ENCODE measurements around the gene SLC25A22.

The SLC25A22 gene

GRCh38 chr11:770642-771616, 27.2 kb downstream of the SLC25A22 start:
- DNase-seq = no peak

GRCh38 chr11:769887-770641, 28.0 kb downstream of the SLC25A22 start:
- DNase-seq = no peak

- no peak for DNase-seq
Measured at GRCh38 chr11:767238-767637, 30.8 kb downstream of the SLC25A22 start.

GRCh38 chr11:766936-767210, 31.2 kb downstream of the SLC25A22 start:
- DNase-seq = no peak

- DNase-seq = no peak
Measured at GRCh38 chr11:766106-766935, 31.8 kb downstream of the SLC25A22 start.

- DNase-seq = no peak
Measured at GRCh38 chr11:765802-766091, 32.3 kb downstream of the SLC25A22 start.

GRCh38 chr11:765025-765801, 32.9 kb downstream of the SLC25A22 start:
- peak; percentile 62 for DNase-seq

GRCh38 chr11:764322-765024, 33.6 kb downstream of the SLC25A22 start:
- no peak for DNase-seq

- DNase-seq = no peak
Measured at GRCh38 chr11:763549-764321, 34.3 kb downstream of the SLC25A22 start.

GRCh38 chr11:763073-763463, 35.0 kb downstream of the SLC25A22 start:
- DNase-seq = no peak

GRCh38 chr11:762421-763072, 35.5 kb downstream of the SLC25A22 start:
- no peak for DNase-seq

GRCh38 chr11:761526-762108, 36.5 kb downstream of the SLC25A22 start:
- no peak for DNase-seq

- no peak for DNase-seq
Measured at GRCh38 chr11:760236-760635, 37.8 kb downstream of the SLC25A22 start.

- no peak for DNase-seq
Measured at GRCh38 chr11:749731-750130, 48.4 kb downstream of the SLC25A22 start.

GRCh38 chr11:748007-748359, 50.1 kb downstream of the SLC25A22 start:
- DNase-seq = no peak

- peak; percentile 86 for DNase-seq
Measured at GRCh38 chr11:747158-748006, 50.7 kb downstream of the SLC25A22 start, which contains the start of gene TALDO1. Gene TALDO1 (plus strand): TSS chr11:747464. CDS start chr11:747482, 18 bp downstream.

- no peak for DNase-seq
Measured at GRCh38 chr11:746289-747157, 51.6 kb downstream of the SLC25A22 start.

GRCh38 chr11:745428-745827, 52.7 kb downstream of the SLC25A22 start:
- no peak for DNase-seq
